Fibroblast of lung (primary cell): ENCODE data around the gene ZFYVE26. TPM values are rescaled to one million over a fixed set of nuclear protein-coding genes. Genes with fewer than 3 reads are reported as not detected.

Experiments used
- DNase-seq, 2 donors: peaks; one replicate each; pipeline versions ENCODE4 v3.0.0 to v3.0.0-alpha.2; 2010; ENCODE audit warnings: low read depth in 2 of 2
- H2AFZ ChIP-seq: 2 replicates; pipeline ENCODE4 v1.5.1; 2012; ENCODE audit warnings: low read length, control low read depth, inconsistent platforms
- H3K27ac ChIP-seq: 2 replicates; pipeline ENCODE4 v1.5.1; 2011; ENCODE audit warnings: low read length, control low read depth; ENCODE audit not compliant: insufficient read depth
- H3K27me3 ChIP-seq: 2 replicates; pipeline ENCODE4 v1.5.1; 2011; ENCODE audit warnings: mild to moderate bottlenecking, low read length; ENCODE audit not compliant: control insufficient read depth, insufficient read depth
- H3K36me3 ChIP-seq: 2 replicates; pipeline ENCODE4 v1.5.1; 2011; ENCODE audit warnings: low read length; ENCODE audit not compliant: control insufficient read depth, insufficient read depth
- H3K4me1 ChIP-seq: 2 replicates; pipeline ENCODE4 v1.5.1; 2011; ENCODE audit warnings: low read length; ENCODE audit not compliant: control insufficient read depth, insufficient read depth; ENCODE audit errors: extremely low read depth
- H3K4me2 ChIP-seq: 2 replicates; pipeline ENCODE4 v1.5.1; 2011; ENCODE audit warnings: low read length, control low read depth; ENCODE audit not compliant: insufficient read depth; ENCODE audit errors: extremely low read depth
- H3K4me3 ChIP-seq, 4 experiments: fragments of 200-600 bp in 1 of 4; sonication (generic) in 1 of 4; replicated peaks in 1 of 4; 2 replicates each; pipeline ENCODE4 v1.5.1; 2011 to 2016; ENCODE audit warnings: low read length in 4 of 4, low read depth in 3 of 4, mild to moderate bottlenecking in 3 of 4, control low read depth in 2 of 4, inconsistent platforms in 1 of 4, mixed read lengths in 1 of 4; ENCODE audit not compliant: insufficient read depth in 1 of 4; ENCODE audit errors: control extremely low read depth in 1 of 4
- H3K79me2 ChIP-seq: 2 replicates; pipeline ENCODE4 v1.5.1; 2012; ENCODE audit warnings: mild to moderate bottlenecking, low read length, inconsistent platforms; ENCODE audit not compliant: control insufficient read depth, insufficient read depth
- H3K9ac ChIP-seq: 2 replicates; pipeline ENCODE4 v1.5.1; 2011; ENCODE audit warnings: mild to moderate bottlenecking, low read length, control low read depth; ENCODE audit not compliant: insufficient read depth
- H3K9me3 ChIP-seq: 2 replicates; pipeline ENCODE4 v1.5.1; 2012; ENCODE audit warnings: low read depth, low read length; ENCODE audit not compliant: control insufficient read depth, insufficient read depth
- H4K20me1 ChIP-seq: 2 replicates; pipeline ENCODE4 v1.5.1; 2011; ENCODE audit warnings: low read length; ENCODE audit not compliant: control insufficient read depth, insufficient read depth; ENCODE audit errors: extremely low read depth
- CTCF ChIP-seq, 2 donors: IDR thresholded peaks in 1 of 2; conservative IDR thresholded peaks in 1 of 2; 1 replicate in 1 of 2; 2 replicates in 1 of 2; pipeline ENCODE4 v1.5.1; 2011 to 2012; ENCODE audit warnings: low read length in 2 of 2, control low read depth in 1 of 2, inconsistent platforms in 1 of 2, low read depth in 1 of 2, mild to moderate bottlenecking in 1 of 2
- EZH2 ChIP-seq: IDR thresholded peaks from 2 replicates; pipeline ENCODE4 v1.5.1; 2012; ENCODE audit warnings: low read length, control low read depth, mild to moderate bottlenecking; ENCODE audit errors: missing control alignments
- polyA plus RNA-seq, 2 donors: library from polyadenylated mRNA; depleted of rRNA in 1 of 2; stranded (reverse) in 1 of 2; unstranded in 1 of 2; fragments of >200 nt; gene quantifications; 2 replicates each; pipeline ENCODE4 v1.2.1, GENCODE V29; 2011 to 2012; ENCODE audit warnings: missing spikeins in 1 of 2
- total RNA-seq: library from RNA; depleted of rRNA; stranded (reverse); fragments of >200 nt; gene quantifications from 2 replicates; pipeline ENCODE4 v1.2.1, GENCODE V29; 2014

ZFYVE26 gene
- total and polyA plus RNA-seq, 2 donors (not counting 1 experiment from before 2014, with no cell fraction given) = 8.4 to 18.7 TPM

GRCh38 chr14:67817750-67818438, 1.5 kb upstream of the ZFYVE26 start:
- TF ChIP-seq CTCF (conservative IDR thresholded peaks at IDR 0.05 in 1 of 2, IDR thresholded peaks at IDR 0.05 in 1 of 2; ENCODE audit: low read depth in 1 of 2, low read length in 2 of 2) = no peak
- no peak for TF ChIP-seq EZH2
- no peaks in the 10 kb centered on the region for H3K9me3 ChIP-seq
- no peak overlapping the region for H3K9ac ChIP-seq
- H3K27ac ChIP-seq = no peak overlapping the region
- H3K4me2 ChIP-seq = no peak overlapping the region
- H3K79me2 ChIP-seq = peaks cover 10% of the 10 kb centered on the region
- no peaks in the 10 kb centered on the region for H4K20me1 ChIP-seq
- no peak overlapping the region for H2AFZ ChIP-seq
- peaks cover 9% of the 10 kb centered on the region for H3K4me1 ChIP-seq
- DNase-seq = no peak
- no peaks in the 10 kb centered on the region for H3K27me3 ChIP-seq
- H3K36me3 ChIP-seq = no peaks in the 10 kb centered on the region
- no peak overlapping the region for H3K4me3 ChIP-seq

- Histone ChIP-seq H3K9me3 (no peaks in the 10 kb centered on the region), H3K9ac (peak overlapping the region; percentile 75), H3K4me1 (peaks cover 8% of the 10 kb centered on the region), H3K4me2 (peak overlapping the region; percentile 78), H3K27me3 (no peaks in the 10 kb centered on the region), H3K4me3 (peak overlapping the region; percentile 67 to 78 (median 73)), H2AFZ (peak overlapping the region; percentile 80), H3K27ac (peak overlapping the region; percentile 76), H4K20me1 (no peaks in the 10 kb centered on the region), H3K79me2 (peaks cover 10% of the 10 kb centered on the region), H3K36me3 (no peaks in the 10 kb centered on the region)
- TF ChIP-seq CTCF (conservative IDR thresholded peaks at IDR 0.05 in 1 of 2, IDR thresholded peaks at IDR 0.05 in 1 of 2; ENCODE audit: low read depth in 1 of 2, low read length in 2 of 2) (no peak), EZH2 (no peak)
- DNase-seq = peak; percentile 36 to 66
These were observed 691 bp downstream of the ZFYVE26 start for GRCh38 chr14:67815573-67816225.

- Histone ChIP-seq H3K4me1 (peaks cover 8% of the 10 kb centered on the region), H3K4me3 (peak overlapping the region in 2 of 4 experiments; percentile 69 to 78), H3K36me3 (no peaks in the 10 kb centered on the region), H3K9ac (no peak overlapping the region), H4K20me1 (no peaks in the 10 kb centered on the region), H3K27ac (no peak overlapping the region), H3K27me3 (no peaks in the 10 kb centered on the region), H3K9me3 (no peaks in the 10 kb centered on the region), H2AFZ (no peak overlapping the region), H3K4me2 (peak overlapping the region; percentile 32), H3K79me2 (peaks cover 10% of the 10 kb centered on the region)
- TF ChIP-seq CTCF (conservative IDR thresholded peaks at IDR 0.05 in 1 of 2, IDR thresholded peaks at IDR 0.05 in 1 of 2; ENCODE audit: low read depth in 1 of 2, low read length in 2 of 2) (no peak), EZH2 (no peak)
- no peak for DNase-seq
These were observed 1.6 kb downstream of the ZFYVE26 start for GRCh38 chr14:67814821-67815220.
